Central memory CD8-positive, alpha-beta T cell (primary cell): ENCODE measurements around the gene TSPOAP1.

ENCODE experiments used
- ATAC-seq: fragments of 150-1000 bp; cut with Tn5 transposase; replicated peaks from 2 replicates; pipeline ENCODE4 v1.10.0; 2022; ENCODE audit warnings: mild to moderate bottlenecking, moderate FRiP score, moderate number of reproducible peaks; ENCODE audit not compliant: poor library complexity, severe bottlenecking; ENCODE audit errors: extremely low read depth
- DNase-seq, 2 donors: peaks; one replicate each; pipeline ENCODE4 v3.0.0; 2021; ENCODE audit warnings: low spot score in 2 of 2
- H3K27ac Mint-ChIP-seq: one replicate; pipeline ENCODE4 v1.8.0; 2022; ENCODE audit warnings: low read depth, mild to moderate bottlenecking, moderate library complexity, mixed read lengths
- H3K27me3 Mint-ChIP-seq: one replicate; pipeline ENCODE4 v1.8.0; 2022; ENCODE audit warnings: mixed read lengths
- H3K36me3 Mint-ChIP-seq: one replicate; pipeline ENCODE4 v1.8.0; 2022; ENCODE audit warnings: mild to moderate bottlenecking, moderate library complexity, mixed read lengths; ENCODE audit not compliant: insufficient read depth
- H3K4me1 Mint-ChIP-seq: one replicate; pipeline ENCODE4 v1.8.0; 2022; ENCODE audit warnings: mixed read lengths
- H3K4me3 Mint-ChIP-seq: one replicate; pipeline ENCODE4 v1.8.0; 2022; ENCODE audit warnings: mild to moderate bottlenecking, moderate library complexity, mixed read lengths
- H3K9me3 Mint-ChIP-seq: one replicate; pipeline ENCODE4 v1.8.0; 2022; ENCODE audit warnings: mixed read lengths

The TSPOAP1 gene

DNA sequence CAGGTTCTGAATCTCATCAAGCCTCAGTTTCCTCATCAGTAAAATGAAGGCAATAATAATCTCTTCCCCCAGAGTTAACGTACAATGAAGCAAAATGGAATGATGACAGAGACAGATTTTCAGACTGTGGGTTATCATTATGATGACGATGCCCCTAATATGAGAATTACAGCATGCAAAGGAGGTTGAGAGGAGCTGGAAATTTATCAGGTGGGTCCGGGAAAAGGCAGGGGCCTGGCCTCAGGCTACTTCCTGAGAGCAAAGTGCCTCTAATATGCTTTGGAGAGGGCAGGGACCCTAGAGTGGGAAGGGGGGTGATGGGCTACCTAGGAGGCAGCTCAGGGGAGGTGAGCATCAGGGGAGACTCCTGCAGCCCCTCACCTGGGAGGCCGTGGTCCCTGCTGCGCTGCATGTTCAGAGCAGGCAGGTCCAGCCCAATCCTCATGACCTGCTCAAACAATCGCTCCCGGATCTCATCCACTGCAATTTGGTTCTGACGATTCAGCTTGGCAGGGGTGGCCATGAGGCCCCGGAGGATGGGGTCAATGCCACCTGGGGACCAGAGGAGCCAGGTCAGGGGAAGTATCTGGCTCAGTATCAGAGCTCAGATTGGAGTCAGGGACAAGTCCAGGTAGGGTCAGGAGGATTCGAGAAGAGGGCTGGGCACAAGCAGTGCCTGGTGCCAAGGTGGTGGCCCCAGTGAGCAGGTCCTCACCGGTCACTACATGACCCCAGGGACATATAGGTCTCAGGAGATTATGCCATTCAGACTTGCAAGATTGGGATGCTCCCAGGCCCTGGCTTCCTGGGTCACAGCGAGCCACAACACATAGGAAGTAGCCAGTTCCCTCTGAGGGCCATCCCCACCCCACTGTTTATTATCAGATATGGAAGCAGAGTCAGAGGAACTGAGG is 56.0 kb downstream of the TSPOAP1 start:
- DNase-seq (no peak), ATAC-seq (no peak)
- H3K9me3 Mint-ChIP-seq = no peaks in the 10 kb centered on the region
- H3K4me1 Mint-ChIP-seq = no peaks in the 10 kb centered on the region
- no peak overlapping the region for H3K27ac Mint-ChIP-seq
- H3K27me3 Mint-ChIP-seq = peaks cover 38% of the 10 kb centered on the region
- H3K4me3 Mint-ChIP-seq = no peak overlapping the region
- H3K36me3 Mint-ChIP-seq = no peaks in the 10 kb centered on the region

DNA sequence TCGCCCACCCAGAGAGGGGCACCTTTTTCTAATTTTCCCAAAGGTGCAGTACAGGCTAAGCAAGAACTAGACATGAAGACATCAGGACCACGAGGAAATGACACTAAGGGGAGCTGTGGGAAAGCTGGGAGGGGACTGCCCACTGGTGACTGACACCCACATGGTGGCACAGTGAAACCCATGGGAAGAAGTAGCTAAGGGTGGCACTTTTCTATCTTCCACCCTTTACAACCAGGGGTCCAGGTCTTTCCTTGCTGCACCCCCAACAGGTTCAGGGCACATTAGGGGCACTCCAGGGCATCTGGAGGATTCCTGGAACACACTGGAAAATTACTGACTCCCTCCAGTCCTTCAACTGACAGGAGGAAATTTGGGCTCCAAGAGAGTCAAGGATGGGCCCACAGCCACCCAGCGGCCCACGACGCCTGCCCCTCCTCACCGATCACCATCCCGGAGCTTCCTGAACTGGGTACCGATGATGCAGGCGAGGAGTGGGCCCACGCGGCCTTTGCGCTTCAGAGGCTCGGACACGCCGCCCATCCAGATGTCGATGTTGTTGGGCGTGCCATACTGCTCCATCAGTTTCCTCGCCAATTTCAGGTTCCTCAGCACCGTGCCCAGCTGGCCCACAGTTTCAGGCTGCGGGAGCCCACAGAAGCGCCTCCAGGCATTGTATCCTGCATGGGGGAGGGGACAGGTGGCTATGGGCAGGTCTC is 57.2 kb downstream of the TSPOAP1 start:
- DNase-seq = no peak
- H3K27me3 Mint-ChIP-seq = peaks cover 49% of the 10 kb centered on the region
- H3K27ac Mint-ChIP-seq = no peak overlapping the region
- ATAC-seq = no peak
- no peaks in the 10 kb centered on the region for H3K9me3 Mint-ChIP-seq
- no peaks in the 10 kb centered on the region for H3K4me1 Mint-ChIP-seq
- H3K4me3 Mint-ChIP-seq = no peak overlapping the region
- no peaks in the 10 kb centered on the region for H3K36me3 Mint-ChIP-seq

DNA sequence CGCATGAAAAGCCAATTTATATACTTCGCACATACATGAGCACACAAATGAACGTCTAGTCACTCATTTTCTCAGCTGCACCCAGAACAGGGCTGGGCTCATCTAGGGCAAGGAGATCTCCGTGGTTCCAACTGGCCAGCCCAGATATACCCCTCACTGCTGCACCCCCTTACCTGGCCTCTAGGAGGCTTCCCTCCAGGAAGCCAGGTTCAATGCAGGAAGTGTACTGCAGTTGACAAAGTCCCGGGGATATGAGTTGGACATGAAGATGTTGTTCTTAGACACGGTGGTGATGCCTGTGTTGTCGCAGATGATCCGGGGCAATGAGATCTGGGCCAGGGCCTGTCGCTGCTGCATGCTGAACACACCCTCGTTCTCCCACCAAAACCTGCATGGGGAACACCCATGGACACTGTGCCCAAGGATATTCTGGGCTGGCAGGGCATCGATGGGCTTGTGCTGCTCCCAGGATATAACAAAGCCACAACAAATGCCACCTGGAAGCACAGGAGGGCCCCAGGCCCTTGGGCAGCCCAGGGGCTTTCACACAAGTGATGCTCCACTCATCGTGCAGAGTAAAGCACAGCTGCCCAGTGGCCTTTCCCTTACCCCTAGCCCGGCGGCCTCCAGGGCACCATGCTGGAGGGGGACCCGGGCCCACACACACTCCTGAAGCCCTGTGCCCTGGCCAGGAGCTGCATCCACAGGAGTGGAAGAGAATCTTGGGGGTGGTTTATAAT is 57.9 kb downstream of the TSPOAP1 start:
- ATAC-seq = no peak
- H3K27me3 Mint-ChIP-seq = peaks cover 56% of the 10 kb centered on the region
- H3K9me3 Mint-ChIP-seq = no peaks in the 10 kb centered on the region
- no peaks in the 10 kb centered on the region for H3K36me3 Mint-ChIP-seq
- H3K27ac Mint-ChIP-seq = no peak overlapping the region
- H3K4me1 Mint-ChIP-seq = no peaks in the 10 kb centered on the region
- peak in 1 of 2 donors; percentile 7 for DNase-seq
- H3K4me3 Mint-ChIP-seq = no peak overlapping the region

DNA sequence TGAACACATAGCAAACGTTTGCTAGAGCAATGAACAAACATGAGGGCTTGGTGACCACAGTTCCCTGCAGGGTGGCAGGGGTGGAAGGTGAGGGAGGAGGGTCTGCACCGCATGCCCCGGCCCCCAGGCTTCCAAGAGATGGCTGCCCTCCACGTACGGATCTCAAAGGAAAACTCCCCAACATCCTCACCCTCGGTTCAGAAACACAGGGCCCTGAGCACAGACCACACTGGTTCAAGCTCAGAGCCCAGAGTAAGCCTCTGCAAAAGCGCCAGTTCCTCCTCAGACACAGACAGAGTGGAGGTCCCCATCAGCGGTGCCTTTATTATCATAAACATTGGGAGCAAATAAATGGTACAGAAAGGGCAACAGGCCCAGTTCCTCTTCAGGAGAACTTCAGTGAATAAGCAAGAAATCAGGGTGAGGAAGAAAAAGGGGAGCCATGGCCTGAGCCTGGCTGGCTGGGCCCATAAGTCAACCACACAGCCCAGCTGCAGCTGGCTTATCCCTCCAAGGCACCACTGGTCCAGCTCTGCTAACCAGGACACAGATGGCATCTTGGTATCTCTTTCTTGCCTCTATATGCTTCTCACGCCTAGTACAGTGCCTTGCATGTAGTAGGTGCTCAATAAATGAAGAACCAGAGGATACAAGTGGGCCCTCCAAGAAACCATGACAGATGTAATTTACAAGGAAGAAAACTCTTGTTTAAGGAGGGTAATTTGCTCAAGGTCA is 58.9 kb downstream of the TSPOAP1 start:
- H3K27ac Mint-ChIP-seq = no peak overlapping the region
- H3K9me3 Mint-ChIP-seq = no peaks in the 10 kb centered on the region
- ATAC-seq (no peak), DNase-seq (peak in 1 of 2 donors; percentile 8)
- H3K4me1 Mint-ChIP-seq = no peaks in the 10 kb centered on the region
- H3K4me3 Mint-ChIP-seq = no peak overlapping the region
- peaks cover 65% of the 10 kb centered on the region for H3K27me3 Mint-ChIP-seq
- H3K36me3 Mint-ChIP-seq = no peaks in the 10 kb centered on the region

DNA sequence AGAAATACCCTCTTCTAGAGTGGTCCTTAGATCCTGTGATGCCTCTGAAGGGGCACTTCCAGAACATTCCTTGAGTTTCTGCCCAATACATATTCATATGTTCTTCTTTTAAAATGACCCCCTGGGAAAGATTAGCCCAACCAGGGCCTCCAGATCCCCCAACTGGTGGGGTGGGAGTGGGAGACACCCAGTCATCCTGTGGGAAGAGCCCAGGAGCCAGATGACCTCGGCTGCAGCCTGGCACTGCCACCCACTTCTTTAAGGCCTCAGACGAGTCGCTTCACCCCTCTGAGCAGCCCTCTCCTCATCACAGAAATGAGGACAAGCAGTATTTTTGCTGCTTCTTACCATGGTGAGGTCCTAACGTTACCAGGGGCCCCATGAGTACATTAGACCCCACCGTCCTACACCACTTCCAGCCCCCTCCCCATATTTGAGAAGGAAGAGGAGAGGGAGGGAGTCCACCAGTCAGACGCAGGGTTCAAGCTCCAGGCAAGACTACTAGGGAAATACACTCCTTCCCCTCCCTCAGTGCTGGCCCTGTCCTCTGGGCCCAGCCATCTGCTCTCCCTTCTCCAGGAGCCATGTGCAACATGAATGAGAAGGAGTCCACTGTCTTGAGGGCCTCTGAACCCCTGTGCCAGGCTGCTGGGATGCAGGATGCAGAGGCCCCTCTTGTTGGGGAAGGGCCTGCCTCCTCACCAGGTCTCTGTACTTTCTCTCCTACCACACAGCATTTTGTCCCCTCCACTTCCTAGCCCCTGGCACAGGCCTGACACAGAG is 59.6 kb downstream of the TSPOAP1 start:
- no peak for ATAC-seq
- H3K27me3 Mint-ChIP-seq = peaks cover 65% of the 10 kb centered on the region
- no peak overlapping the region for H3K4me3 Mint-ChIP-seq
- no peak overlapping the region for H3K27ac Mint-ChIP-seq
- H3K4me1 Mint-ChIP-seq = no peaks in the 10 kb centered on the region
- DNase-seq = no peak
- no peaks in the 10 kb centered on the region for H3K9me3 Mint-ChIP-seq
- H3K36me3 Mint-ChIP-seq = peaks cover 2% of the 10 kb centered on the region

DNA sequence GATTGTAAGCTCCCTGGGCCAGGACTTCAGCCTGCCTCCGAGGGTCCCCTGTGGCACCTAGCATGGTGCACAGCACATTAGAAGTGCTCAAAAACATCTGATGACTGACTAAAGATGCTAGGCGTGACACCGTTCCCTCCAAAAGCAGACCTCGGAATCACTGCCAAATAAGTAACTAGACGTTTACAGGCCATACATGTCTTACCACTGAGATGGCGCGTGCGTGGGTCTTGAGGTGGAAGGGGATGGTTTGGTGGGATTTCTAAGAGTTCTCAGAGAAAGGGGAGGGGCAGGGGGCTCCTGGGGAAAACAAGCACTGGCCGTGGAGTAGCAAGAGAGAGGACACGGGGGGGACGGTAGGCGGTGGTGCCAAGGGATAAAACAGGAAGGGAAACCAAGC is 60.3 kb downstream of the TSPOAP1 start:
- Mint-ChIP-seq H3K36me3 (peaks cover 2% of the 10 kb centered on the region), H3K27ac (no peak overlapping the region), H3K4me1 (no peaks in the 10 kb centered on the region)

DNA sequence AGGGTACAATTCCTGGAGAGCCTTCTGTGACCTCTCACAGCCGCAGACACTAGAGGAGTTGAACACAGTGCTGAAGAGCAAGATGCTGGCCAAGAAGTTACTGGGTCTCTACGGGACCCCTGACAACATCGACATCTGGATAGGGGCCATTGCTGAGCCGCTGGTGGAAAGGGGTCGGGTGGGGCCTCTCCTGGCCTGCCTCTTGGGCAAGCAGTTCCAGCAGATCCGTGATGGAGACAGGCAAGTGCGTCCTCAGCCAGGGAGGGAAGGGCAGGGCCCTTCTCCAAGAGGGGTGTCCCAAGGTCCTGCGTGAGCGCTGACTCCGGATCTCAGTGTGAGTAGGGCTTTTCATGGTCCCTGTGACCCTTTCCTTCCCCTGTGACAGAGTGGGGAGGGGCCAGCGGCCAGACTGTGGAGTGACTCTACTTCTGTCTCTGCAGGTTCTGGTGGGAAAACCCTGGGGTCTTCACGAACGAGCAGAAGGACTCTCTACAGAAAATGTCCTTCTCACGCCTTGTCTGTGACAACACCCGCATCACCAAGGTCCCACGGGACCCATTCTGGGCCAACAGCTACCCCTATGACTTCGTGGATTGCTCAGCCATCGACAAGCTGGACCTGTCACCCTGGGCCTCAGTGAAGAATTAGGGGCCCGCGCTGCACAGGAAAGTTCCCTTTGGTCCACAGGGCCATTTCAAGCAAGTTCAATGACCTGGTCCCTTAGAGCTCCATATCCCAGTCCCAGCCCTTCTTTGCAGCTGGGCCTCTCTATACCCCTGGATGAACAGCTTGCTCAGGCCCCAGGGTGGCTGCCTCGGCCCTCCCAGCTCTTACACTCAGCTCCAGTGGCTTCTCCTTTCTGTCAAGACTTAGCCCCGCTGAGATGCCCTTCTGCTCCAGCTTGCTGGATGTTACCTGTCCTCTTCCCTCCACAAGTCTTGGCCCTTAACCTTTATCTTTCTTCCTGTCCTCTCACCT is 61.0 kb downstream of the TSPOAP1 start:
- Mint-ChIP-seq H3K36me3 (peaks cover 2% of the 10 kb centered on the region), H3K27ac (no peak overlapping the region), H3K9me3 (no peaks in the 10 kb centered on the region), H3K27me3 (peaks cover 66% of the 10 kb centered on the region), H3K4me3 (no peak overlapping the region), H3K4me1 (no peaks in the 10 kb centered on the region)
- peak in 1 of 2 donors; percentile 10 for DNase-seq
- ATAC-seq = no peak

More for the DNA sequence above, 60.3 kb downstream of the TSPOAP1 start:
- Mint-ChIP-seq H3K9me3 (no peaks in the 10 kb centered on the region), H3K27me3 (peaks cover 66% of the 10 kb centered on the region), H3K4me3 (no peak overlapping the region)
- DNase-seq = peak in 1 of 2 donors; percentile 8
- ATAC-seq = no peak

DNA sequence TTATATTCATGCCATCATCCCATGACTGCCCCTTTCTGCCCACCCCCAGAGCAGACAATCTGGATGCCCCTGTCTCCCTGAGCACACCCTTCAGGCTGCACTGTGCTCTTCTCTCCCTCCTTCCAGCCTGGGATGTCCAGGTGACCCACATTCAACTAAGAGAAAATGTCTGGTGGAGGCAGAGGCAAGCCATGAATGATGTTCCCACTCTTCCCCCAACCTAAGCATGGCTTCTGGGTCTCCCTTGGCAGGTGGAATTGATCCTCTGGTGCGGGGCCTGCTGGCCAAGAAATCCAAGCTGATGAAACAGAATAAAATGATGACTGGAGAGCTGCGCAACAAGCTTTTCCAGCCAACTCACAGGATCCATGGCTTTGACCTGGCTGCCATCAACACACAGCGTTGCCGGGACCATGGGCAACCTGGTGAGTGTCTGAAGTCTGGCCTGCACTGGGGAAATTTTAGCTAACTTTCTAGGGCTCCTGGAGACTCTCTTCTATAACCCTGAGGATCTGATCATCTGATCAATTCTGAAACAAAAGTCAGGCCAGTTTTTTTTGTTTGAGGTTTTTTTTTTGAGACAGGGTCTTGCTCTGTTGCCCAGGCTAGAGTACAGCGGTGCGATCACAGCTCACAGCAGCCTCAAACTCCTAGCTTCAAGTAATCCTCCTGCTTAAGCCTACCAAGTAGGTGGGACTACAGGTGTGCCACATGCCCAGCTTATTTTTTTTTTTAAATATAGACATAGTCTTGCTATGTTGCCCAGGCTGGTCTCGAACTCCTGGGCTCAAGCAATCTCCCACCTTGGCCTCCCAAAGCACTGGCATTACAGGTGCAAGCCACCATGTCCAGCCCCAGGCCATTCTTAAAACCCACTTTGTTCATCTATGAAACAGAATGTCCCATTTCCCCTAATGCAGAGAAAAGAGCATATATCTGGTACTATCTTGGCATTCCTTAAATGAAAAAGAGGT is 62.4 kb downstream of the TSPOAP1 start:
- no peaks in the 10 kb centered on the region for H3K9me3 Mint-ChIP-seq
- DNase-seq (peak in 1 of 2 donors; percentile 5), ATAC-seq (no peak)
- no peaks in the 10 kb centered on the region for H3K4me1 Mint-ChIP-seq
- H3K4me3 Mint-ChIP-seq = no peak overlapping the region
- H3K36me3 Mint-ChIP-seq = peaks cover 2% of the 10 kb centered on the region
- no peak overlapping the region for H3K27ac Mint-ChIP-seq
- peaks cover 72% of the 10 kb centered on the region for H3K27me3 Mint-ChIP-seq

DNA sequence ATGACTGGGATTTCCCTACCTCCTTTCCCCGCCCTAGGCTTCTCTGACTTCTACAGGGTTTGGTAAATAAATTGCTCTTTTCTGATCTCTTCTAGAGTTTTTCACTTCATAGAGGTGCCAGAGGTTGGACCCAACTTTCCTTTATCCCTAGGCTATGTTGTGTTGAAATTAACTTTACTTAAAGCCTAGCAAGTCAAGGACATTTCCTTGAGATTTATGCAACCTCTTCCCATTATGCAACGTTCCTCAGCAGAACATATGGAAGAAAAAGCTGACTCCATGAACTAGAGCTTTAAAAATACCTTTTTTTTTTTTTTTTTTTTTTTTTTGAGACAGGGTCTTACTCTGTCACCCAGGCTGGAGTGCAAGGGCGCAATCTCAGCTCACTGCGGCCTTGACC is 63.3 kb downstream of the TSPOAP1 start:
- Mint-ChIP-seq H3K4me1 (no peaks in the 10 kb centered on the region), H3K9me3 (no peaks in the 10 kb centered on the region), H3K36me3 (peaks cover 2% of the 10 kb centered on the region), H3K27me3 (peaks cover 81% of the 10 kb centered on the region), H3K4me3 (no peak overlapping the region), H3K27ac (no peak overlapping the region)
- DNase-seq (no peak), ATAC-seq (no peak)
